Vagina (tissue), 2 donors: ENCODE measurements around the gene ASPHD2.

Source experiments
- POLR2A ChIP-seq, 2 donors: fragments of 450-650 bp; IDR thresholded peaks; one replicate each; pipeline ENCODE4 v1.6.1; 2017; ENCODE audit warnings: antibody characterized with exemption in 2 of 2, mild to moderate bottlenecking in 2 of 2, moderate library complexity in 2 of 2
- TF ChIP-seq, protein P1 (sequence below), 3 experiments: fragments of 450-650 bp in 2 of 3; fragments of 200-600 bp in 1 of 3; sonication (generic) in 1 of 3; IDR thresholded peaks; one replicate each; pipeline ENCODE4 v1.5.1; 2017 to 2019; ENCODE audit warnings: antibody characterized with exemption in 3 of 3, mild to moderate bottlenecking in 2 of 3, moderate library complexity in 2 of 3

DNA sequence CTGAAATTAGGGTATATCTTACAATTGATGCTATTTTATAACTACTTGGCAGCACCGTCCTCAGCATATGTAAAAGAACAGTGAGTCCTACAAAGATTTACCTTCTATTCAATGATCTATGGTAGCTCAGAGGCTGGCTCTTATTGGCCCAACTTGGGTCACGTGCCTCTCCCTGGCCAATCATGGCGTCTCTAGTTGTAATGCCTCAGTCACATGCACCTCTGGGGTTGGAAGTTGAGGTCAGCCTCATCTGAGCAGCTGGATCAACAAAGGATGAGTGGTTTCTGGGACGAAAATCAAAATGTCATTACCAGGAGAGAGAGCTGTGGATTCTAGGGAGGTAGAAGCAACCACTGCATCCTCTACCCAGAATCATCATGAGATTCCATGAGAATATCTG is 22.9 kb upstream of the ASPHD2 start:
- no peak for TF ChIP-seq POLR2A (IDR thresholded peaks at IDR 0.05)
- TF ChIP-seq, protein P1, sequence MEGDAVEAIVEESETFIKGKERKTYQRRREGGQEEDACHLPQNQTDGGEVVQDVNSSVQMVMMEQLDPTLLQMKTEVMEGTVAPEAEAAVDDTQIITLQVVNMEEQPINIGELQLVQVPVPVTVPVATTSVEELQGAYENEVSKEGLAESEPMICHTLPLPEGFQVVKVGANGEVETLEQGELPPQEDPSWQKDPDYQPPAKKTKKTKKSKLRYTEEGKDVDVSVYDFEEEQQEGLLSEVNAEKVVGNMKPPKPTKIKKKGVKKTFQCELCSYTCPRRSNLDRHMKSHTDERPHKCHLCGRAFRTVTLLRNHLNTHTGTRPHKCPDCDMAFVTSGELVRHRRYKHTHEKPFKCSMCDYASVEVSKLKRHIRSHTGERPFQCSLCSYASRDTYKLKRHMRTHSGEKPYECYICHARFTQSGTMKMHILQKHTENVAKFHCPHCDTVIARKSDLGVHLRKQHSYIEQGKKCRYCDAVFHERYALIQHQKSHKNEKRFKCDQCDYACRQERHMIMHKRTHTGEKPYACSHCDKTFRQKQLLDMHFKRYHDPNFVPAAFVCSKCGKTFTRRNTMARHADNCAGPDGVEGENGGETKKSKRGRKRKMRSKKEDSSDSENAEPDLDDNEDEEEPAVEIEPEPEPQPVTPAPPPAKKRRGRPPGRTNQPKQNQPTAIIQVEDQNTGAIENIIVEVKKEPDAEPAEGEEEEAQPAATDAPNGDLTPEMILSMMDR (IDR thresholded peaks at IDR 0.05): no peak
